22Rv1 (cell line): ENCODE data around the gene PHKB.

Source experiments
- ZFX ChIP-seq: fragments of 450-650 bp; IDR thresholded peaks from 2 replicates; pipeline ENCODE4 v1.6.1; 2017; ENCODE audit warnings: antibody characterized with exemption, borderline replicate concordance
- TF ChIP-seq, protein P1 (sequence below): fragments of 450-650 bp; IDR thresholded peaks from 2 replicates; pipeline ENCODE4 v1.5.1; 2017; ENCODE audit warnings: mild to moderate bottlenecking

DNA sequence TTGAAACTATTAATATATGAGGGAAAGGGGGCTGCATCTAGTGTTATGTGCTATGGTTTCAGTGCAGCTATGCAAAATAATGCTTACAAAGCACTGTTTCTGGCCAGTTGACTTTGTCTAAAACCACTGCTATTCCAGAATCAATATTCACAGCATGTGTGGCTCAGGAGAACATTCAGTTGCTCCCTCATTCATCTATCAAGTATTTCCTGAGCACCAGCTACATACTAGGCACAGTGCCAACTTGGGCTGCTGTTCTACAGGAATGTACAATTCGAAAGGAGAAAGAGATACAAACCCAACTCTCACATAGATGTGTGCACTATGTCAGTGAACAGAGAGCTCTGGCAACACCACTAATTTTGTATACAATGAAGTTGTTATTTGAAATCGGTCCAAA is 183.0 kb downstream of the PHKB start:
- TF ChIP-seq, protein P1, sequence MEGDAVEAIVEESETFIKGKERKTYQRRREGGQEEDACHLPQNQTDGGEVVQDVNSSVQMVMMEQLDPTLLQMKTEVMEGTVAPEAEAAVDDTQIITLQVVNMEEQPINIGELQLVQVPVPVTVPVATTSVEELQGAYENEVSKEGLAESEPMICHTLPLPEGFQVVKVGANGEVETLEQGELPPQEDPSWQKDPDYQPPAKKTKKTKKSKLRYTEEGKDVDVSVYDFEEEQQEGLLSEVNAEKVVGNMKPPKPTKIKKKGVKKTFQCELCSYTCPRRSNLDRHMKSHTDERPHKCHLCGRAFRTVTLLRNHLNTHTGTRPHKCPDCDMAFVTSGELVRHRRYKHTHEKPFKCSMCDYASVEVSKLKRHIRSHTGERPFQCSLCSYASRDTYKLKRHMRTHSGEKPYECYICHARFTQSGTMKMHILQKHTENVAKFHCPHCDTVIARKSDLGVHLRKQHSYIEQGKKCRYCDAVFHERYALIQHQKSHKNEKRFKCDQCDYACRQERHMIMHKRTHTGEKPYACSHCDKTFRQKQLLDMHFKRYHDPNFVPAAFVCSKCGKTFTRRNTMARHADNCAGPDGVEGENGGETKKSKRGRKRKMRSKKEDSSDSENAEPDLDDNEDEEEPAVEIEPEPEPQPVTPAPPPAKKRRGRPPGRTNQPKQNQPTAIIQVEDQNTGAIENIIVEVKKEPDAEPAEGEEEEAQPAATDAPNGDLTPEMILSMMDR = no peak
- TF ChIP-seq ZFX = no peak
